ENCODE data around the gene TRIP12. TPM values are rescaled to one million over a fixed set of nuclear protein-coding genes. Genes with fewer than 3 reads are reported as not detected.
"Not testable (repeated sequence)": the region's sequence is repeated elsewhere in the genome, so short reads cannot be mapped to it uniquely, and the experiment has no call there.

TRIP12 gene
- total and polyA plus RNA-seq, 8 donors = 13.4 to 342 (median 117) TPM

DNA sequence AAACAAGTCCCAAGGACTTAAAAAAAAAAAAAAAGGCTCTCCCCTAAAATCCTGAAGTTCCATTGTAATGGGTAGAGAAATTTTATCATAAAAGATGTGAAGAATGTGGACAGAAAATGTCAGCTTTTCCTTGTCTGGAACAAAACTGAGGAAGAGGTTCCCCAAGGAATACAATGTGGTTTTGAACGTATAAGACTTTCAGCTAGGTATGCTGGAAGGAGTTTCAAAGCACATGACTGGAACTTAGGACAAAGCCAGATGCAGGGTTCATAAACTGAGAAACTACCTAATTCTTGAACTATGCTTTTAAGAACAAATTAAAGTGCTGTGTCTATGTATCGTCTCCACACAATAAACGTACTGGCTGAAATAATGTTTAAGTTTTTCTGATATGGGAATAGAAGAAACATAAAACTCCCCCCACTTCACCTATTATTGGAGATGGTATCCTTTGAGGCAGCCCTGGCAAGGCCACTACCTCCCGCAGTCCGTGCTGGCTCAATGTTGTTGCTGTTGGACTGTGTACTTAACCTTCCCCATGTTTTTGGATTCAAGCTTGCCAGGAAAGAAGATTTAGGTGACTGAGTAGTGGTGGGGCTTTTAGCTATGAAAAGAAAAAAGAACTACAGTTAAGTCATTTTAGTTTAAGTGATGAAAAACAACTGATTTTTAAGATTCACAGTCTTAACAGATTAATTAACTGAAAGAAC lies 123.2 kb downstream of the TRIP12 start:
- TF ChIP-seq POLR2A (IDR thresholded peaks at IDR 0.05) = no peak
- DNase-seq = no peak
- H3K4me3 ChIP-seq = no peak overlapping the region
- WGBS, 5 donors = 57 to 79% (median 67%) methylated on average over 5 of the region's 5 CpGs
- no peaks in the 10 kb centered on the region for H3K9me3 ChIP-seq
- peaks cover 42 to 100% (median 94%) of the 10 kb centered on the region in 4 donors for H3K36me3 ChIP-seq
- H3K27me3 ChIP-seq = no peaks in the 10 kb centered on the region
- H3K27ac ChIP-seq = peak overlapping the region in 1 of 5 donors; percentile 32
- H3K4me1 ChIP-seq = peaks cover 0 to 12% (median 5%) of the 10 kb centered on the region in 4 donors
- intact Hi-C loops (cut with DNase I; ENCODE audit: low total_unique reads) = no loop called here

DNA sequence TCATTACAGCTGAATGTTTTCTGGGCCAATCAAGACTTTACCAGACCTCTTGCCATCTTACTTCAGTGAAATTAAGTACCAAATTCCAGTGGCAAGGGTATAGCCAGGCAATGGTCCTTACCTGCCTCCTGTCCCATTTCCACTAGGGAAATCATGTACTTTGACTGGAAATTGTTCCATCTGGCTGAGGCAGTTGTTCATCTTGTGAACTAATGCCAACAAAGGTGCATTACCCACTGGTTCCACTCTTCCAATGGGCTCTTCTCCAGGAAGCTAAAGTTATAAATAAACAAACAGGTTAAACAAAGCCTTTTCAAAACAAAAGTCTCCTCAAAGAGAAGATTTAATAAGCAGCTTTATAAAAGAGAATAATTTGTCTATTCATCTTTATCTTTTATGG lies 126.8 kb downstream of the TRIP12 start:
- intact Hi-C loops (cut with DNase I; ENCODE audit: low total_unique reads) = no loop called here
- Histone ChIP-seq H3K27ac (no peak overlapping the region), H3K9me3 (no peaks in the 10 kb centered on the region), H3K4me1 (peaks cover 0 to 4% (median 0%) of the 10 kb centered on the region in 4 donors), H3K36me3 (peaks cover 60 to 100% (median 97%) of the 10 kb centered on the region in 4 donors), H3K4me3 (no peak overlapping the region), H3K27me3 (no peaks in the 10 kb centered on the region)
- TF ChIP-seq POLR2AphosphoS5 (IDR thresholded peaks at IDR 0.05) = no peak
- no peak for TF ChIP-seq EP300 (IDR thresholded peaks at IDR 0.05)
- no peak for TF ChIP-seq POLR2A (IDR thresholded peaks at IDR 0.05)
- TF ChIP-seq, protein P1, sequence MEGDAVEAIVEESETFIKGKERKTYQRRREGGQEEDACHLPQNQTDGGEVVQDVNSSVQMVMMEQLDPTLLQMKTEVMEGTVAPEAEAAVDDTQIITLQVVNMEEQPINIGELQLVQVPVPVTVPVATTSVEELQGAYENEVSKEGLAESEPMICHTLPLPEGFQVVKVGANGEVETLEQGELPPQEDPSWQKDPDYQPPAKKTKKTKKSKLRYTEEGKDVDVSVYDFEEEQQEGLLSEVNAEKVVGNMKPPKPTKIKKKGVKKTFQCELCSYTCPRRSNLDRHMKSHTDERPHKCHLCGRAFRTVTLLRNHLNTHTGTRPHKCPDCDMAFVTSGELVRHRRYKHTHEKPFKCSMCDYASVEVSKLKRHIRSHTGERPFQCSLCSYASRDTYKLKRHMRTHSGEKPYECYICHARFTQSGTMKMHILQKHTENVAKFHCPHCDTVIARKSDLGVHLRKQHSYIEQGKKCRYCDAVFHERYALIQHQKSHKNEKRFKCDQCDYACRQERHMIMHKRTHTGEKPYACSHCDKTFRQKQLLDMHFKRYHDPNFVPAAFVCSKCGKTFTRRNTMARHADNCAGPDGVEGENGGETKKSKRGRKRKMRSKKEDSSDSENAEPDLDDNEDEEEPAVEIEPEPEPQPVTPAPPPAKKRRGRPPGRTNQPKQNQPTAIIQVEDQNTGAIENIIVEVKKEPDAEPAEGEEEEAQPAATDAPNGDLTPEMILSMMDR (IDR thresholded peaks at IDR 0.05) = no peak
- DNase-seq = no peak

DNA sequence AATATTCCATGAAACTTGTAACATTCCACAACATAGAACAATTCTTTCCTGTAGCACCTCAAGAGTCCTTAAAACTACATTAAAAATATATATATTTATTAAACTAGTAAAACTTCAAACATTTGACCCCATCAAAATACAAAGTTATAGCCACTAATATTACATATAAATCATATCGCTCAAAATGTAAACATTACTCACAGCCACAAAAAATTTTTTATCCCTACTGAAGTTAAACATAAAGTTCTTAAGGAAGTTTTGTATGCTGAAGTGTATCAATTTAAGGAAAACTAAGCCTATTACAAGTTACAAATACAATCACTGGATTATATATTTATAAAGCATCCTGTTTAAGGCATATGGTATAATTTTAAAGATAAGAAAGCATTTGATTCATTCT lies 127.2 kb downstream of the TRIP12 start:
- TF ChIP-seq POLR2A (IDR thresholded peaks at IDR 0.05) (no peak), POLR2AphosphoS5 (IDR thresholded peaks at IDR 0.05) (no peak), EP300 (IDR thresholded peaks at IDR 0.05) (no peak)
- TF ChIP-seq, protein P1 (IDR thresholded peaks at IDR 0.05) = no peak
- 69 to 89% (median 80%) methylated on average over 1 of the region's 1 CpG for WGBS, 5 donors
- Histone ChIP-seq H3K4me3 (no peak overlapping the region), H3K36me3 (peaks cover 60 to 100% (median 98%) of the 10 kb centered on the region in 4 donors), H3K9me3 (no peaks in the 10 kb centered on the region), H3K27me3 (no peaks in the 10 kb centered on the region), H3K4me1 (peaks cover 0 to 4% (median 0%) of the 10 kb centered on the region in 4 donors), H3K27ac (no peak overlapping the region)
- intact Hi-C loops (cut with DNase I; ENCODE audit: low total_unique reads) = no loop called here
- DNase-seq = no peak

DNA sequence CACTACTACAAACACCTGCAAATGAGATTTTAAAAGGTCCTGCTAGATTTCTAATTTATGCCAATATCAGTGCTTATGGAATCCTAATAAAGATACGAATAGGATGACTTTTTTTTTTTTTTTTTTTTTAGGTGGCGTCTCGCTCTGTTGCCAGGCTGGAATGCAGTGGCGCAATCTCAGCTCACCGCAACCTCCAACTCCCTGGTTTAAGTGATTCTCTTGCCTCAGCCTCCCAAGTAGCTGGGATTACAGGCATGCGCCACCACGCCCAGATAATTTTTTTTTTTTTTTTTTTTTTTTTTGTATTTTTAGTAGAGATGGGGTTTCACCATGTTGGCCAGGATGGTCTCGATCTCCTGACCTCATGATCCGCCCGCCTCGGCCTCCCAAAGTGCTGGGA lies 135.5 kb downstream of the TRIP12 start:
- 94 to 99% (median 95%) methylated on average over 11 of the region's 11 CpGs for WGBS, 5 donors
- H3K27ac ChIP-seq; intact Hi-C loops (cut with DNase I; ENCODE audit: low total_unique reads); H3K9me3 ChIP-seq; H3K27me3 ChIP-seq; DNase-seq; H3K4me1 ChIP-seq; H3K4me3 ChIP-seq: not testable (repeated sequence)
- peaks cover 22 to 93% (median 88%) of the 10 kb centered on the region in 4 donors for H3K36me3 ChIP-seq

DNA sequence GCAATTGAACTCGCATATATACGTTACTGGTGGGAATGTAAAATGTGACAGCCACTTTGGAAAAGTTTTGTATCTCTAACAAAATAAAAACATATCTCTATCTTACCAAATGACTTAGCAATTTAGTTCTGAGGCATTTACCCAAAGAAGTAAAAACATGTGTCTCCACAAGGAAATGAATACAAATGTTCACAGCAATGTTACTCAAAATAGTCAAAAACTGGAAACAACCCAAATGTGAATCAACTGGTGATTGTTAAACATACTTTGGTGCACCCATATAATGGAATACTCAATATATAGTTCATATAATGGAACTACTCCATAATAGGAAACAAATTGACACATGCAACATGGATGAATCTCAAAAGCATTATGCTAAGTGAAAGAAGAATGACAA lies 137.0 kb downstream of the TRIP12 start:
- intact Hi-C loops (cut with DNase I; ENCODE audit: low total_unique reads) = no loop called here
- no peak overlapping the region for H3K27ac ChIP-seq
- no peaks in the 10 kb centered on the region for H3K9me3 ChIP-seq
- no peak overlapping the region for H3K4me3 ChIP-seq
- no peak for DNase-seq
- H3K36me3 ChIP-seq = peaks cover 13 to 85% (median 79%) of the 10 kb centered on the region in 4 donors
- H3K4me1 ChIP-seq = peaks cover 0 to 15% (median 5%) of the 10 kb centered on the region in 4 donors
- 89 to 98% (median 96%) methylated on average over 2 of the region's 2 CpGs for WGBS, 5 donors
- TF ChIP-seq EP300 (IDR thresholded peaks at IDR 0.05) (no peak), POLR2AphosphoS5 (IDR thresholded peaks at IDR 0.05) (no peak), POLR2A (IDR thresholded peaks at IDR 0.05) (no peak)
- TF ChIP-seq, protein P1 (IDR thresholded peaks at IDR 0.05) = no peak
- H3K27me3 ChIP-seq = no peaks in the 10 kb centered on the region
